Neural progenitor cell (in vitro differentiated cells): ENCODE data around the gene USP13.

Source experiments
- EZH2 ChIP-seq: fragments of 200-600 bp; sonication (generic); IDR thresholded peaks from 2 replicates; pipeline ENCODE4 v1.6.1; 2017; ENCODE audit warnings: antibody characterized with exemption, mild to moderate bottlenecking, moderate library complexity
- EZH2phosphoT487 ChIP-seq: fragments of 200-600 bp; sonication (generic); IDR thresholded peaks from 2 replicates; pipeline ENCODE4 v1.6.1; 2017; ENCODE audit warnings: antibody characterized with exemption
- TF ChIP-seq, protein P1 (sequence below): fragments of 200-600 bp; sonication (generic); IDR thresholded peaks from 2 replicates; pipeline ENCODE4 v1.5.1; 2017; ENCODE audit warnings: antibody characterized with exemption, mild to moderate bottlenecking

DNA sequence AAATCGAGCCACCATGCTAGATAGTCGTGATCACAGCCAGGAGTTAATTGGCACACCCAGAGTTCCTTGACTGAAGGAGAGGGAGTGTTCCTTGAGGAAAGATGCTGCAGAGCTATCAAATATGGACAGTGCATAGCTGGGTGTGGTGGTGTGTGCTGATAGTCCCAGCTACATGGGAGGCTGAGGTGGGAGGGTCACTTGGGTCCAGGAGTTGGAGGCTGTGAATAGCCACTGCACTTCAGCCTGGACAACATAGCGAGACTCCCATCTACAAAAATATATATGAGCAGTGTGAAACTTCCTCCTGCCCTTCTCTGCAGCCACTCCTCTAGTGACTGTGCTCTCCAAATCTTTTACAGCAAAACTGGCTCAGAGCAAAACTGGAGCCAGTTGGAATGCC, 10.0 kb upstream of the USP13 start:
- TF ChIP-seq EZH2phosphoT487 (no peak), EZH2 (no peak)
- TF ChIP-seq, protein P1, sequence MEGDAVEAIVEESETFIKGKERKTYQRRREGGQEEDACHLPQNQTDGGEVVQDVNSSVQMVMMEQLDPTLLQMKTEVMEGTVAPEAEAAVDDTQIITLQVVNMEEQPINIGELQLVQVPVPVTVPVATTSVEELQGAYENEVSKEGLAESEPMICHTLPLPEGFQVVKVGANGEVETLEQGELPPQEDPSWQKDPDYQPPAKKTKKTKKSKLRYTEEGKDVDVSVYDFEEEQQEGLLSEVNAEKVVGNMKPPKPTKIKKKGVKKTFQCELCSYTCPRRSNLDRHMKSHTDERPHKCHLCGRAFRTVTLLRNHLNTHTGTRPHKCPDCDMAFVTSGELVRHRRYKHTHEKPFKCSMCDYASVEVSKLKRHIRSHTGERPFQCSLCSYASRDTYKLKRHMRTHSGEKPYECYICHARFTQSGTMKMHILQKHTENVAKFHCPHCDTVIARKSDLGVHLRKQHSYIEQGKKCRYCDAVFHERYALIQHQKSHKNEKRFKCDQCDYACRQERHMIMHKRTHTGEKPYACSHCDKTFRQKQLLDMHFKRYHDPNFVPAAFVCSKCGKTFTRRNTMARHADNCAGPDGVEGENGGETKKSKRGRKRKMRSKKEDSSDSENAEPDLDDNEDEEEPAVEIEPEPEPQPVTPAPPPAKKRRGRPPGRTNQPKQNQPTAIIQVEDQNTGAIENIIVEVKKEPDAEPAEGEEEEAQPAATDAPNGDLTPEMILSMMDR, result no peak
